Fibroblast of skin of abdomen (primary cell): Measurements from ENCODE around the gene SLC6A9.

ENCODE experiments used
- DNase-seq: peaks from one replicate; pipeline ENCODE4 v3.0.0-alpha.2; 2013

The SLC6A9 gene

DNA sequence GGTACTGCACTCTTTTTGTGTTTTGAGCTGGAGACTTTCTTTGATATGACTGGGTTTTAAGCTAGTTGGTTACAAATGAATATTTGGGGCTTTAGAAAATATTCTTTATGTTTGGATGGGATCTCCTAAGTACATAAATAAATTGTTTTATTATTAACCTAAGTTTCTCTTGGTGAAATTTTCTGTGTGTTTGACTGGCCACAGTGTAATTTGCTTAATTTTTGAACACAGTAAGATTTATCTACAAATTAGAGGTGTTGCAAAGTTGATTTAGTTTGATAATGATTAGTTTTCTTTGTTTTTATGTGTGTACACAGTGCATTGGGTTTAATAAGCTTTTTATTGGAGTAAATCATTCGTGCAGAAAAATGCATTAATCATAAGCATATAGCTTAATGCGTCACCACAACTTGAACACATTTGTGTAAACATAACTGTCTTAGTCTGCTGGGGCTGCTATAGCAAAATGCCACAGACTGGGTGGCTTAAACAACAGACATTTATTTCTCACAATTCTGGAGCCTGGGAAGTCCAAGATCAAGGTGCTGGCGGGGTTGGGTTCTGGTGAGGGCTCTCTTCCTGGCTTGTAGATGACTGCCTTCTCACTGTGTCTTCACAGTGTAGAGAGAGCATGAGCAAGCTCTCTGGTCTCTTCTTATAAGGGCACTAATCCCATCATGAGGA is 17.4 kb upstream of the SLC6A9 start:
- DNase-seq, result peak; percentile 54

DNA sequence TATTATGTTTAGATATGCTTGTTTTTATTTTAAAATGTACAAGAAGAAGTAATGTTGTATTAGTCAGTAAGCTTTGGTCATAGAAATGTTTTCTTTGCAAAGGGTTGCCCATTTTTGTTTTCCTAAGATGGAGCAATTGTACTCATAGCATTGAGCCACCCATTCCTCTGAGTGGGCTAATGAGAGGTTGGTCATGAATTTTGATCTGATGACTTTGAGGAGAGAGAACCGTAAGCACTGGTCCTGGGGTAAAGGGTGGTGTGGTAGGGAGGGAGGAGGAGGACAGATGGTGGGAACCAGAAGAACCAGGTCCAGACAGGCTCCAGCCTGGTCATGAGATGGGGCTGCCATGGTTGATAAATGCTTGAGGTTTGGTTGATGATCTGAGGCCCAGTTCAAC is 15.9 kb upstream of the SLC6A9 start:
- no peak for DNase-seq

DNA sequence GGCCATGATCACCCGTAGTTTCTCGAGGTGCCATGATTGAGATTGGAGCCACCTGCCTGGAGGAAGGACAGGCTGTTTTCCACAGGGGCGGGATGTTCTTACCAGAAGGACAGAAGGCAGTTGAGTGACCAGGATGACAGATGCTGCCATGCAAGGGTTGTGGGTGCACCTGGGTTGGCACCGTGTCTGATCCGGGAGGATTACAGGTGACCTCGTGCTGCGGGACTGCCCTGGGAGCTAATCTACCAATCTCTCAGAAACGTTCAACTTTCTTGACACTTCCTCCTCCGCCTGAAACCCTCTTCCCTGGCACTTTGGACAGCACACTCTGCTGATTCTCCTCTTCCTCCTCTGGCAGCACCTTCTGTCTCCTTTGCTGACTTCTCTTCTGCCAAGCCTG is 13.8 kb upstream of the SLC6A9 start:
- no peak for DNase-seq

DNA sequence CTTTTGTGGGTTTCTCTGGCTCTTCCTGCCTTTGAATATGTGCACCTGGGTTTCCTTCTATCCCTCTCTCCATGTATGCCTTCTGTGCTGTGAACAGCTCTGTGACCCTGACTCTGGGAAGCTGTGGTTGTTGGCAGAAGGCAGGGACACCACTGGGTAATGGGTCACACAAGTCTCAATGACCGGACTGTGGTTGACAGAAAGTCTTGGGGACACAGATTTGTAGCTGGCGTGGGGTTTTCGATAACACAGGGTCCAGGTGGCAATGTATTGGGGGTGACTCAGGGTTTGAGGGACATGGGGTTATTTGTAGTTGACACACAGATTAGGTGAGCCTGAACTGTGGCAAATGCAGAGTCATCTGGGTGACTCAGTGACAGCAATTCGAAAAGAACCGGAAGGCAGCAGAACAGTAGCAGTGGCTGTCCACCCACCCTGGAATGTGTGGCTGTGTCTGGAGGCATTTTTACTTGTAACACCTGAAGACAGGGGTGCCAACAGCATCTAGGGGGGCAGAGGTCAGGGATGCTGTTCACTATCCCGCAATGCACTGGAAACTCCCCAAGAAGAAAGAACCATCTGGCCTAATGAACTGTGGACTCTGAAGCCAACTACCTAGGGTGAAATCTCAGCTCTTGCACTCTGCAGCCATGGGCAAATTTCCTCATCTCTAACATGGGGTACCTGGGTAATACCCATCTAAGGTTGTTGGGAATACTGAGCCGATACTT is 13.0 kb upstream of the SLC6A9 start:
- no peak for DNase-seq

DNA sequence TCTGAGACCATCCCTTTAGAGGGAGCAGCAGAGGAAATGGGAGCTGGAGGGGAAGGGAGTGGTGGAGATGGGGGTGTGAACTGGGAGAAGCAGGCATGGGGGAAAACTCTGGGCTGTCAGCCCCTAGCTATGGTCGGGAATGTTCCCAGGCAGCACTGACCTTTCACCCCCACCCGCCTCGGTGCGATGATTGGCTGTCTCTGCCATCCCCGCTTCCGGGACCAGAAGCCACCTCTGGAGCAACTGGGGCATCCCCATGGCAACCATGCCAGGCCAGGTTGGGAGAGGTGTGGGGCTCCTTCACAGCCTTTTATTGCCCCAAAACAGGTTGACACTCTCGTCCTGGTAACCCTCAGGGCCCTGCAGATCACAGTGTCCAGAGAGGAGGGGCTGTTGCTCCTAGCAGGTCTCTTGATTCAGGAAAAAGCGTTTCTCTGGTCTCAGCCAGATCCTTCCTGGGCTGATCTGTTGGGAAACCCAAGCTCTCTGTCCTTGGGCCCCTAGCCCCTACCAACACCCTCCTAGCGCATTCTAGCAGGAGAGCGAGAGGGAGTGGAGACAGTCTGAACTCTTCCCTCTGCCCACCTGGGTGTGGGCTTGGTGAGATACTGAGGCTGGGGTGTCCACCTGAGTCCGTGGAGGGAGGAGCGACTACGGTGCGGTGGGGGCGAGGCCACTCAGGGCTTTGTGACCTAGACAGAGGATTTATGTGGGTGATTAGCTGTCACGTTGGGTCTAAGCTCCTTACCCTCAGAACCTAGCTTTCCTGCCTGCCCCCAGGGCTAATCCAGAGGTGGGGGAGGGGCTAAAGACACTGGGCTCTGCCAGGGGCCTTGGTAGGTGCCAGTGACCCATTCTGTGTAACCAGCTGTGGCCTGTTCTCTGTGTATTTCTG is 12.2 kb upstream of the SLC6A9 start:
- DNase-seq, result no peak

DNA sequence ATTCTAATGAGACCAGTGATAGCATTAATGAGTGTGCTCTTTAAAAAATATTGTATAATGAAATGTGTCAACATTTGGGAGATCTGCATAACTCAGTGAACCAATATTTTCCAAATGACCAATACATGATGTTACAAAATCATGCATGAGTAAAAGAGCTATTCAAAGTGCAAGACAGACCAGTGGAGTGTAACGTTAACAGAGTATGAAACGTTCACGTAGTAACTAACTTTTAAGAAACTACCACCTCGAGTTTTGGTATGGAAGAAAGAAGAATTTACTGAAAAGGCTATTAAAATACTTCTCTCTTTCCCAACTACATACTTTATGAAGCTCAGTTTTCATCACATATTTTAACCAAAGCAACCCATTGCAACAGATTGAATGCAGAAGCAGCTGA is 9.6 kb upstream of the SLC6A9 start:
- peak; percentile 25 for DNase-seq

DNA sequence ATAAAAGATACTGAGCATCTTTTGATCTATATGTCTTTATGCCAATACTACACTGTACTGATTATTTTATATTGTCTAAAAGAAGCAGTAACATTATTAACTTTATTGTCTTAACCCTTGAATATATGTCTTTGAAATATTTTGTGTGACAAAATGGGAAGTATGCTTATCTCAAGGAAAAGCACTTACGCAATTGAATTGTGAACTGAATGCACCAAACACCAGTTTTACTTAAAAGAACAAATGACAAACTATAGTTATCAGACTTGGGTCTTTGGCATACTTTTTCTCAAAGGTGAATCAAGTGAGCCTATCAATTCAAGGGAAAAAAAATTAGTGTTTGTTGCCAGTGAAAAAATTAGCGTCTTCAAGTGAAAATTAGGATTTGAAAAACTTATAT is 9.2 kb upstream of the SLC6A9 start:
- DNase-seq, result no peak

DNA sequence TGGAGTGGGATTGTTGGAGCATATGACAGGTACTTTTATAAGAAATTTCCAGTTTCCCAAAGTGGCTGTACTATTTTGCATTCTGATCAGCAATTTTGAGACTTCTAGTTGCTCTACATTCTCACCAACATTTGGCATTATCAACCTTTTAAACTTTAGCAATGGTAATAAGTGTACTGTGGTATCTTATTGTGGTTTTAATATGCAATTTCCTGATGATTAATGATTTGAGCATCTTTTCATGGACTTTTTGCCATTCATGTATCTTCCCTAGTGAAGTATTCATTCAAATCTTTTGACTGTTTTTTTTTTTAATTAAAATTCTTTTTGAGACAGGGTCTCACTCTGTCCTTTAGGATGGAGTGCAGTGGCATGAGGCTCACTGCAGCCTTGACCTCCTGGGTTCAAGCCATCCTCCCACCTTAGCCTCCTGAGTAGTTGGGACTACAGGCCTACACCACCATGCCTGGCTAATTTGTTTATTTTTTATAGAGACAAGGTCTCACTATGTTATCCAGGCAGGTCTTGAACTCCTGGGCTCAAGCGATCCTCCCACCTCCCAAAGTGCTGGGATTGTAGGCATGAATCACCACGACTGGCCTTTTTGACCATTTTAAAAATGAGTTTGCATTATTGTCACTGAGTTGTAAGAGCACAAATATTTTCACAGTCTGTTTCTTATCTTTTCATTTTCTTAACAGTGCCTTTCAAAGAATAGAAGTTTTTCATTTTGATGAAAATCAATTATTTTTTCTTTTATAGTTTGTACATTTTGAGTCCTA is 7.8 kb upstream of the SLC6A9 start:
- DNase-seq, result peak; percentile 56

DNA sequence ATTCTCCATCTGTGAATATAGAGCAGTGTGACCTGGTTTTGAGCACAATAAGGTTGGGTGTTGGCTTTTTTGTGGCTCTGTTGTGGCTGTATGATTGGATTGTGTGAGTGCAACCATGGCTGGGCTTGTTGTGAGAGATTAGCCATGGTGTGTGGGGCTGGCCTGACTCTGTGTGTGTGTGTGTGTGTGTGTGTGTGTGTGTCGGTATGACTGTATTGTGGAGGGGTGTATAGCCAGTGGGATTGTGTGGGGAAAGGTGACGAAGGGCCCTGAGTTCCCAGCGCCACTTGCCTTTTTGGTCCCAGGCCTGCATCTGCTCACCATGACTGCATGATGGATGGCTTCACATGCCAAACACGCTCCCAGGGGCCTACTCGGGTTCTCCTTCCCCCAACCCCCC is 5.9 kb upstream of the SLC6A9 start:
- DNase-seq, result peak; percentile 31

DNA sequence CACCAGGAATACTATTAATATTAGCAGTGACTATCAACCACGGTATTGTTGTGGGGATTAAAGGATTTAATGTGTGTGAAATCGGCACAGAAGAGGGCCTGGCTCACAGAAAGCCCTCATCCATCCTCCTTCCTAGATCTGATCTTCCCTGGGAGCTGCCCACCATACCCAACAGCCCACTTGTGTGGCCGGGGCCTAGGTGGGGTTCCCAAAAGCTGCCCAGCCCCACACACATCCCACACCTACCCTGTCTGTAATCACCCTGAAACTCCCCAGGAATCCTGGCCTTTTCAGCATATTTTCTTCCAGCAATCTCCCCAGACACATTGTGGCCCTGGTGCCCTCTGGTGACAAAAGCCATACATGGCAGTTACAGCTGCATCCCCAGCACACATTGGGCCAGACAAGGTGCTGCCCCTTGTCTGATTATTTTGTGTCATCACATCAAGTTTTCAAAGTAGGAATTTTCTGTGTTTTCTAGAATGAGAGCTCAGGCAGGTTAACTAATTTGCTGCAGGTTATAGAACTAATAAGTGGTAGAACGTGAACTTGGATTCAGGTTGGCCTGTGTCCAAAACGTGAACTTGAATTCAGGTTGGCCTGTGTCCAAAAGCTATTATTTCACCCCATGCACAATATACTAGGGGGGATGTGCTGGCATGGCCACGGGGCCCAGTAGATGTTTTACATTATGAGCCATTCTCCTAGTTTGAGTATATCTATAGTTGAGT is 5.3 kb upstream of the SLC6A9 start:
- peak; percentile 66 for DNase-seq

DNA sequence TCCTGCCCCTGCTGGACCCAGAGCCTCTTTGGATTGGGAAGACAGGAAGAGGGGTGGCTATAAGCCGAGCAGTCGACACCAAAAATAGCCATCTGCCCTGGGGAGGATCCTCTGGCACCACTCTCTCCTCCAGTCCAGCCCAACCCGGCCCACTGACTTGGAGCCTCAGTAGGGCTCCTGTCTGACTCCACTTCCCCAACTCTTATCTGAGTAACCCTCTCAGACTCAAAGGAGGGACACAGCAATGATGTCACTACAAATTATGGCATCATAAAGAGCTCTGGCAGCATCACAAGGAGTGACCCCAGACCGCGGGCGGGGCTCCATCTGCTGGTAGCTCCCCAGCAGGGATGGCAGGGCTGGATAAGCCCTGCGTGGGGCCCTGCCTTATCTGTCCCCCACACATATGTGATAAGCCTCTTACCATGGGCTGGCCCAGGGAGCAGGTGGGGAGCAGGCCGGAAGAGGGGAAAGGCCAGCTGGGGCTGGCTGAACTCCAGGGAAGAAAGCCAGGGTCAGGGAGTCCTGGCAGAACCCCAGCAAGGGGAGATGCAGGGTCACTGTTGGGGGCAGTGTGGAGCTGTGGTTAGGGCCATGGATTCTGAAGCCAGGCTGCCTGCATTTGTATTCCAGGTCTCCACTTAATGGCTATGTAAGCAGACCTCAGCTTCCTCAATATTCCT is 4.6 kb upstream of the SLC6A9 start:
- DNase-seq, result no peak

DNA sequence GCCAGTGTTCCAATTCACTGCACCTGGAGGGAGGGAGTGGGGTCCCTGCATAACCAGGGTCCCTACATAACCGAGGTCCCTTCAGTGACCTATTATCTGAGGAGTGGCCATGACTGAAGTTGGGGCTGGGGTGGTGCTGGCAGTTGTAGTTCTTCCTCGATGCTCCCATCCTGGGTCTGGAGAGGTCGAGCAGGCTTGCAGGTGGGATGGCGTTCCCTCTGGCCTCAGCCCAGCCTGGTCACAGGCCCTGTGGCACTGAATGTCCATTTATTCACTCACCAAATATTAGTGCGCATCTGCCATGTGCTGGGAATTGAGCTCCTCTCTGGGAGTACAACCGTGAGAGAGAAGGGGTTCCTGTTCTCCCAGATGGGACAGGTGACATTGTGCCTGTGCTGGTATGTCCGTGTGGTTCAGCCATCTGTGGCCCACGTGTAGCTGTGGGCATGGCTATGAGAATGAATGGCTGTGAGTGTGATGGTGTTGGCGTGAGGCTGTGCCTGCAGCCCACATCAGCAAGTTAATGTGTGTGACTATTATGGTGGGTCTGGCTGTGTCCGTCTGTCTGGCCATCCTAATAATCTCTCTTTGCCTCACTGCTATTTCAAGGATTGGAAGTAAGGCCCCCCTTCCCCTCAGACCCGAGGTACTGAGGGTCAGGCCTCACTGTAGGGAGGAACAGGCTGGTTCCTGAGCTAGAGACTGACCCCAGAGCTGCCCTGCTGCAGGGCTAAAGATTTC is 3.9 kb upstream of the SLC6A9 start:
- no peak for DNase-seq

DNA sequence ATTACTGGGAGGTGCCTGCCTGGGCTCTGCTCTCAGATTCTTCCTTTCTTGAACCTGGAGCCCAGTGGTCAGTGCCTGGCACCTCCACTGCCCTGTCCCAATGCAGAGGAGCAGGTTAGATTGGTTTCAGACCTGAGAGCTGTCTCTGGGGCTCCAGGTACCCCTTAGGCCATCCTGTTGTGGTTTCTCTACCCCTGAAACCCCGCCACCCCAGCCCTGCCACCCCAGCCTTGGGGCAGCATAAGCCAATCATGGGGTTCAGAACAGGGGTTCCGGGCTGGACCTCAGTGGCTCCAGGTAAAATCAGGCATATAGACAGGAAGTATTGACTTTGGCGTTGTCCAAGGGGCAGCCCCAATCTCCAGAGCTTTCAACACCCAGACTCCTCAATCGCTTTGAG is 3.2 kb upstream of the SLC6A9 start:
- no peak for DNase-seq

DNA sequence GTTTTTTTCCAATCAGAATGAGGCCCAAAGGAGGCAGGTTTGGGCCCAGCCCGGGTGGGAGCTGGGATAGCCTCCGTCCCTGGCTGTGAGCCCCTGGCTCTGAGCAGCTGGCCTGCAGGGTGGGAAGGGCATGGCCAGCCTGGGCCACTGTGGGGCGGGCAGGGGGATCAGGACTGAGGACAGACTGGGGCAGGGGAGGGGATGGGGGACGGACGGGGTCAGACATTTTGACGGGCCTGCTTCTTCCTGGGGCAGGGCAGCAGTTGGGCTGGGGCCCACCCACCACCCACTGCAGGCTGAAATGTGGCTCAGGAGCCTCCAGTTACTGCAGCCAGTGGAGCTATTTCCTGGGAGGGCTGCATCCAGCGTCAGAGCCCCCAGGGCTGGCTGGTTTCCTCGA is 2.5 kb upstream of the SLC6A9 start:
- no peak for DNase-seq

DNA sequence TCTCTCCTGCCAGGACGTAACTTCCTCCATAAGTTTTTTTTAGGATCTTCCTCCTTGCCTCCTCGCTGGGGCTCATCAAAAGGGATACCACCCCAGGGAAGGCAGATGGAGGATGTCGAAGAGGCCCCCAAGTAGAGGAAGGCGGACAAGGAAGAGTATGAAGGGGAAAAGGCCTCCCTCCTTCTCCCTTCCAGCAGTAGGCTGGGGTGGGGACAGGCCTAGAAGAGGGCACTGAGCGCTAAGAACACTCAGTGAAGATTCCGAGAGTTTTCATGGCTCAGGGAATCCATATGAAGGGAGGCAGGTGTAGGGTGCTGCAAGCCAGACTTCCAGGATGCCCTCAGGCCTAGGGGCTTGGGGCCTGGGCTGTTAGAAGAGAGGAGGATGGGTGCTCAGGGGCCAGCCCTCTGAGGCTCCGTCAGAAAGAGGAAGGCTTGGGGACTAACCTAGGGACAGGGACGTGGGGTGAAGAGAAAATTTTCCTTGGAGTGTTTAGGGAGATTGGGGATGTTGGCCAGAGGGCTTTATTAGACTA is 1.8 kb upstream of the SLC6A9 start:
- DNase-seq, result no peak

DNA sequence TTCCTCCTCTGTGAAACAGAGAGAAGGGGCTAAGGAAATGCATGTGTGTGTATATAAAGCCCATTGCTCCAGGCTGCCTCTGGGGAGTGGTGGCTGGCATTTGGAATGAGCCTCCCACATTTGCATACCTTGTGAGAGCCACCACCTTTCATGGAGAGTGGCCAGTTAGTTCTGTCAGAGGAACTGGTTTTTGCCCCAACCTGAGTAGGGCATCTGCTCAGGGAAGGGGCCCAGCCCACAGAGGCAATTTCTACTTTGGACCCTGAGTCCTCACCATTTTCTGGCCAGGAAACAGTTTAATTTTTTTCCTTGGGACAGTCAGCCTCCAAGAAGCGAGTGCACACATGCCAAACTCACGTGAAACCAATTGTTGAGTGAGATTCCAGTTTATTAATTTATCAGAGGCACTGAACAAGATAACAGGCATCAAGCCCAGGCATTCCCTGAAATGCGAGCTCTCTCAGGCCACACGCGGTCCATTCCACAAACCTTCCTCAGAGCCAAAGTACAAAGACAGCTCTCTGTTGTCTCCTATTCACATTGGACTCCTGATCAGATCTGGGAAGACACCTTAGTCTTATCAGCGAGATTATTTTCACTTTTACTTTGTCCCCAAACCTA is 1.0 kb upstream of the SLC6A9 start:
- peak; percentile 25 for DNase-seq

DNA sequence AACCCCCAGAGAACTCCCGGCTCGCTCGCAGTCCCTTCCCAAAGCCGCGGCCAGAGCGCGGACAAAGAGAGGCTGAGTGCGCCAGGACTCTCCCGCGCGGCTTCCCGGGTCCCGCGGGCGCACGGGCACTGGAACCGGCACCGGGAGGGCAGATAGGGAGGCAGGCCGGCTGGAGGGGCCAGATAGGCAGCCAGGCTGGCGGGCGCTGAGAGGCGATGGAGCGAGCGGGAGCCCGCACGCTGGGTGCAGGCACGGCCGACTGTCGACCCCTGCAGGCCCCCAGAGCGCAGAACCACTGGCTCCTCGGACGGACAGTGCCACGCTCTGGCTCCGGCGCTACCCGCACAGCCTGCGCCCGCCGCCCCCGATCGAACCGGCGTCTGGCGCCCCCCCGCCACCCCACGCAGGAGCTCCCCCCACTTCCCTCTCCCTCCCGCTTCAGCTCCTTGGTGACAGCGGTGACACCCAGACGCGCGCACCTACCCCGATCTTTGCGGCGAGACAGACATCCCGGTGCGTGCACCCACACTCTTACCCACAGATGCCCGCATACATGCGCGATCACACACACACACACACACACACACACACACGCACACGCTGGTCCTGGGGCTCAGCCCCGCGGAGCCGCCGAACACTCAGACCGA is 534 bp downstream of the SLC6A9 start:
- peak; percentile 39 for DNase-seq

DNA sequence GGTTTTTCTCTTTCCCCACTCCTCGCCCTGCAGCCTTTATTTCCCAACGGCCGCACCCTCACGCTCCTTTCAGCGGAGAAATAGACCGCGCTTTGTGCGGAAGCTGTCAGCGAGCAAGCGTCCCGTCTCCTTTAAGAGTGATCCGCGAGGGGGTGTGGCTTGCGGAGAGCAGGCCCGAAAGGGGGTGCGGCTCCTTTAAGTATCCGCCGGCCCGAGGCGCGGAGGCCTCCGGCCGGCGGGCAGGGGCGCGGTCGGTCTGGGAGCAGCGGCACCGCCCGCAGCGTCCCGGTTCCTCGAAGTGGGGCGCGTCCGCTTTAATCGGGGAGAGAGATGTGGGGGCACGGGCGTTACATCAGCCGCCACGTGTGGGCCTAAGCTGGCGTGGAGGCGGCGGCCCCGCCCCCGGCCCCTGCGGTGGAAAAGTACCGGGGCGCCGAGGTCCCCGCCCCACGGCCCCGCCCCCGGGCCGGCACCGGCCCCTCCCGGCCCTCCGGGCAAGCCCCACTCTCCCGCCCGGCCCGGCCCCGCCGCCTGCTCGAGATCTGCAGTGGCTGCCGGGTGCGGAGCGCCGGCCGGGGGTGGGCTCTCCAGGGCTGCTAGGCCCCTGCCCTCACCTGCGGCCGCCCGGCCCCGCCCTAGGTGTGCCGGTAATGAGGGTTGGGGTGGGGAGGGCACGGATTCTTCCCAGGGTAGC is 1.2 kb downstream of the SLC6A9 start:
- peak; percentile 90 for DNase-seq
